Measurements from ENCODE around the gene PLB1.

PLB1 gene

GRCh38 chr2:28490558-28490957, 5.3 kb upstream of the PLB1 start:
- no peak overlapping the region for H3K4me2 ChIP-seq (ENCODE audit: low read depth, low read length, poor library complexity, severe bottlenecking)
- no peak overlapping the region for H3K9ac ChIP-seq (ENCODE audit: low read depth, low read length, poor library complexity, severe bottlenecking)
- TF ChIP-seq CTCF (conservative IDR thresholded peaks at IDR 0.05; ENCODE audit: low read length) (no peak), EZH2phosphoT487 (IDR thresholded peaks at IDR 0.05; ENCODE audit: borderline replicate concordance) (no peak)

GRCh38 chr2:28492282-28492681, 3.6 kb upstream of the PLB1 start:
- Histone ChIP-seq H3K4me2 (ENCODE audit: low read depth, low read length, poor library complexity, severe bottlenecking) (no peak overlapping the region), H3F3A (ENCODE audit: low read depth) (no peaks in the 10 kb centered on the region), H3K4me1 (ENCODE audit: insufficient read depth, low read length, poor library complexity, severe bottlenecking) (no peaks in the 10 kb centered on the region), H3K79me2 (ENCODE audit: insufficient read depth, low read length) (no peaks in the 10 kb centered on the region), H3K9ac (ENCODE audit: low read depth, low read length, poor library complexity, severe bottlenecking) (no peak overlapping the region), H3K4me3 (ENCODE audit: low read length, poor library complexity, severe bottlenecking) (no peak overlapping the region), H2AFZ (ENCODE audit: low read length) (no peak overlapping the region), H3K9me2 (replicated peaks; ENCODE audit: low read depth, low read length) (no peaks in the 10 kb centered on the region), H3K36me3 (ENCODE audit: insufficient read depth, low read length) (no peaks in the 10 kb centered on the region), H4K20me1 (ENCODE audit: insufficient read depth, low read length, poor library complexity, severe bottlenecking) (no peaks in the 10 kb centered on the region), H3K9me3 (ENCODE audit: insufficient read depth, low read depth, low read length) (no peaks in the 10 kb centered on the region), H3K27me3 (ENCODE audit: insufficient read depth, low read length, poor library complexity, severe bottlenecking) (no peaks in the 10 kb centered on the region)
- TF ChIP-seq CTCF (conservative IDR thresholded peaks at IDR 0.05; ENCODE audit: low read length) (no peak), EZH2phosphoT487 (IDR thresholded peaks at IDR 0.05; ENCODE audit: borderline replicate concordance) (no peak)

More at GRCh38 chr2:28490558-28490957, 5.3 kb upstream of the PLB1 start:
- Histone ChIP-seq H2AFZ (ENCODE audit: low read length) (no peak overlapping the region), H3K36me3 (ENCODE audit: insufficient read depth, low read length) (no peaks in the 10 kb centered on the region), H3K9me2 (replicated peaks; ENCODE audit: low read depth, low read length) (no peaks in the 10 kb centered on the region), H3K79me2 (ENCODE audit: insufficient read depth, low read length) (no peaks in the 10 kb centered on the region), H3K4me3 (ENCODE audit: low read length, poor library complexity, severe bottlenecking) (no peak overlapping the region), H3K4me1 (ENCODE audit: insufficient read depth, low read length, poor library complexity, severe bottlenecking) (no peaks in the 10 kb centered on the region), H3K9me3 (ENCODE audit: insufficient read depth, low read depth, low read length) (no peaks in the 10 kb centered on the region), H3F3A (ENCODE audit: low read depth) (no peaks in the 10 kb centered on the region), H3K27me3 (ENCODE audit: insufficient read depth, low read length, poor library complexity, severe bottlenecking) (no peaks in the 10 kb centered on the region), H4K20me1 (ENCODE audit: insufficient read depth, low read length, poor library complexity, severe bottlenecking) (no peaks in the 10 kb centered on the region)

- Histone ChIP-seq H3K27me3 (ENCODE audit: insufficient read depth, low read length, poor library complexity, severe bottlenecking) (no peaks in the 10 kb centered on the region), H3K9me3 (ENCODE audit: insufficient read depth, low read depth, low read length) (no peaks in the 10 kb centered on the region), H3K36me3 (ENCODE audit: insufficient read depth, low read length) (no peaks in the 10 kb centered on the region), H3K9me2 (replicated peaks; ENCODE audit: low read depth, low read length) (no peaks in the 10 kb centered on the region), H3K4me2 (ENCODE audit: low read depth, low read length, poor library complexity, severe bottlenecking) (no peak overlapping the region), H3K79me2 (ENCODE audit: insufficient read depth, low read length) (no peaks in the 10 kb centered on the region), H3K4me3 (ENCODE audit: low read length, poor library complexity, severe bottlenecking) (no peak overlapping the region), H3K4me1 (ENCODE audit: insufficient read depth, low read length, poor library complexity, severe bottlenecking) (no peaks in the 10 kb centered on the region), H3F3A (ENCODE audit: low read depth) (no peaks in the 10 kb centered on the region), H3K9ac (ENCODE audit: low read depth, low read length, poor library complexity, severe bottlenecking) (no peak overlapping the region), H2AFZ (ENCODE audit: low read length) (no peak overlapping the region), H4K20me1 (ENCODE audit: insufficient read depth, low read length, poor library complexity, severe bottlenecking) (no peaks in the 10 kb centered on the region)
- TF ChIP-seq EZH2phosphoT487 (IDR thresholded peaks at IDR 0.05; ENCODE audit: borderline replicate concordance) (no peak), CTCF (conservative IDR thresholded peaks at IDR 0.05; ENCODE audit: low read length) (no peak)
Observed at GRCh38 chr2:28493636-28494035, 2.2 kb upstream of the PLB1 start.
